Muscle of back (tissue), 11 donors: ENCODE data around the gene DNAJC24. TPM values are rescaled to one million over a fixed set of nuclear protein-coding genes. Genes with fewer than 3 reads are reported as not detected.

ENCODE experiments used
- DNase-seq, 3 donors: peaks; one replicate each; pipeline versions ENCODE4 v3.0.0 to v3.0.0-alpha.2; 2013
- polyA plus RNA-seq, 10 donors: library from polyadenylated mRNA; unstranded; fragments of 120-200 nt; gene quantifications; one replicate each; pipeline ENCODE4 v1.2.1, GENCODE V29; 2013; ENCODE audit not compliant: insufficient read length in 10 of 10

The DNAJC24 gene
- polyA plus RNA-seq, 10 donors: 13.0 to 20.2 (median 16.5) TPM

DNA sequence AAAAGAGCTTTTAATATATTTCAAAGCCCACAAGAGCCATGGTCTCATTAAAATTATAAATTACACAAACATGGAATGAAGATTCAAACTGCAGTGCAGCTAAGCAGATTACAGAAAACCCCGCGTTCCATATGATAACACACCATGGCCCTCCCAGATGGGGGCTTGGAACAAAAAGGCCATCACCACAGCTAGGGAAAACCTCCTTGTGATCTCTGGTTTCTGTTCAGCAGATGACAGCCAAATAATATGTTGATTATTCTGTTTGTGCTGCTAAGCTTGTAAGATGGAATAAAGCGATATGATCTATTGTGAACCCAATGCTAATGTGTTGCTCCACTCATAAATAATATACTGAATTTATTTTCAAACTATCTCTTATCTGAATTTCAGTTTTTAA lies 111.3 kb downstream of the DNAJC24 start:
- no peak for DNase-seq

Other genes starting within 250 kb of the DNAJC24 start
- gene DCDC1, start 121 bp upstream of the DNAJC24 start, polyA plus RNA-seq: under 1 TPM; 0.07 to 0.47 (median 0.36) TPM
- gene IMMP1L, start 139.8 kb downstream of the DNAJC24 start, polyA plus RNA-seq: 10 to 100 TPM; 24.0 to 32.2 (median 27.6) TPM
- gene ELP4, start 139.9 kb downstream of the DNAJC24 start, polyA plus RNA-seq: 10 to 100 TPM; 13.0 to 18.7 (median 16.6) TPM